IPS-15b (cell line): ENCODE measurements around the gene TNFRSF6B.
A peak's percentile ranks its signal among the peaks of the same experiment; 100 is the strongest.
"Not testable (repeated sequence)": the region's sequence is repeated elsewhere in the genome, so short reads cannot be mapped to it uniquely, and the experiment has no call there.

Experiments used
- H3K27me3 ChIP-seq: one replicate; pipeline ENCODE4 v1.6.1; 2013; ENCODE audit warnings: low read length; ENCODE audit not compliant: control insufficient read depth, insufficient read depth
- H3K36me3 ChIP-seq: one replicate; pipeline ENCODE4 v1.6.1; 2013; ENCODE audit warnings: low read length; ENCODE audit not compliant: control insufficient read depth, insufficient read depth
- H3K4me1 ChIP-seq: one replicate; pipeline ENCODE4 v1.6.1; 2013; ENCODE audit warnings: mild to moderate bottlenecking, low read length; ENCODE audit not compliant: control insufficient read depth, insufficient read depth
- H3K4me3 ChIP-seq: one replicate; pipeline ENCODE4 v1.5.1; 2013; ENCODE audit warnings: low read depth, low read length
- H3K9ac ChIP-seq: one replicate; pipeline ENCODE4 v1.6.1; 2013; ENCODE audit warnings: low read depth, mild to moderate bottlenecking, low read length
- H3K9me3 ChIP-seq: one replicate; pipeline ENCODE4 v1.6.1; 2013; ENCODE audit warnings: mild to moderate bottlenecking, low read length; ENCODE audit not compliant: control insufficient read depth, insufficient read depth

The TNFRSF6B gene

GRCh38 chr20:63657260-63657936 lies 39.1 kb upstream of the TNFRSF6B start:
- H3K36me3 ChIP-seq = peaks cover 14% of the 10 kb centered on the region
- peak overlapping the region; percentile 80 for H3K4me3 ChIP-seq
- H3K9me3 ChIP-seq = no peaks in the 10 kb centered on the region
- H3K27me3 ChIP-seq = no peaks in the 10 kb centered on the region
- peak overlapping the region; percentile 73 for H3K9ac ChIP-seq
- H3K4me1 ChIP-seq = peaks cover 4% of the 10 kb centered on the region

DNA sequence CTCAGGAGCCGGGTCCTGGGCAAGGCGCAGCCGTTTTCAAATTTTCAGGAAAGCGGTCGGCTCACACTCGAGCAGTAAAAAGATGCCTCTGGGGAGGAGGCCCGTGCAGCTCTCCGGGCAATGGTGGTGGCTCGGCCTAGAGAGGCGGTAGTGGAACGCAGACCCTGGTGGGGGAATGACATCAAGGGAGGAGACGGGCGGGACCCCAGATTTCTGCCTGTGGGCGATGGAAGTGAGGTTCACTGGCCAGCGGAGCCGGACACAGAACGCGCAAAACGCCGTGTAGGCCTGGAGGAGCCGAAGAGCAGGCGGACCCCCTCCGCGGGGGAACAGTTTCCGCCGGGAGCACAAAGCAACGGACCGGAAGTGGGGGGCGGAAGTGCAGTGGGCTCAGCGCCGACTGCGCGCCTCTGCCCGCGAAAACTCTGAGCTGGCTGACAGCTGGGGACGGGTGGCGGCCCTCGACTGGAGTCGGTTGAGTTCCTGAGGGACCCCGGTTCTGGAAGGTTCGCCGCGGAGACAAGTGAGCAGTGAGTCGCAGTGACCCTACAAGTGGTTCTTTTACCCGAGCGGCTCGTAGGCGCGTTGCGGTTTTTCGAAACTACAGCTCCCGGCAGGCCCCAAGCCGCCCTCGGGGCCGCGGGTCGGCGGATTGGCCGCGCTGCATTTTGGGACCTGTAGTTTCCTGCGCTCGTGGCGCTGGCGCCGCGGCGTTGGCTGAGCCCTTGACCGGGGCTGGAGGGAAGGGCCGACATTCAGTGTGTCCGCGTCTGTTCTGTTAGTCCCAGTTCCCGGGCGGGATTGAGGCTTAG lies 38.3 kb upstream of the TNFRSF6B start, which contains the start of gene RTEL1:
Gene RTEL1, plus strand, starts transcription at position 376 of the 812 bp plus-strand sequence. CDS start 1,091 bp downstream, outside the sequence.
- Histone ChIP-seq H3K9me3 (no peaks in the 10 kb centered on the region), H3K36me3 (peaks cover 21% of the 10 kb centered on the region), H3K4me3 (peak within 1 kb of the TSS; percentile 80), H3K27me3 (no peaks in the 10 kb centered on the region), H3K9ac (peak within 1 kb of the TSS; percentile 73), H3K4me1 (peaks cover 4% of the 10 kb centered on the region)

DNA sequence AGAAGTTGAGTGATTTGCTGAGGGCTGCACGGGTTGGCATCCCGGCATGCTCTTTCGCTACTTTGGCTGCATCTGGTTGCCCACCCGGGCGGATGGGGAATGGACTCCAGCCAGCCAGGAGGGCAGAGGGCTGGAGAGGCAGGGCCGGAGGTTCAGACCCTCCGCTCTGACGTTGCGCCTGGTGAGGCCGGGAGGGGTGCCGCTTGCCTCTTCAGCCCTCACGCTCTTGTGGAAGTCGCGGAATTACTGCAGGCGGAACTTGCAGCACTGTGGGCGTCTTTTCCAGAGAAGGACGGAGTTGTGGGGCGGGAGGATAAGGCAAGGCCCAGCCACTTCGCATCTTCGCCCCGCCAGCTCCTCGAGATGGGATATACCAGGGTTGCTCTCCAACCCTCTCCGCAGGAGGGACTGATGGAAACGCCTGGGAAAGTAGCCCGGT lies 37.7 kb upstream of the TNFRSF6B start:
- no peaks in the 10 kb centered on the region for H3K27me3 ChIP-seq
- H3K4me3 ChIP-seq = peak overlapping the region; percentile 80
- H3K4me1 ChIP-seq = peaks cover 4% of the 10 kb centered on the region
- peak overlapping the region; percentile 66 for H3K9ac ChIP-seq
- H3K9me3 ChIP-seq = no peaks in the 10 kb centered on the region
- H3K36me3 ChIP-seq = peaks cover 27% of the 10 kb centered on the region

DNA sequence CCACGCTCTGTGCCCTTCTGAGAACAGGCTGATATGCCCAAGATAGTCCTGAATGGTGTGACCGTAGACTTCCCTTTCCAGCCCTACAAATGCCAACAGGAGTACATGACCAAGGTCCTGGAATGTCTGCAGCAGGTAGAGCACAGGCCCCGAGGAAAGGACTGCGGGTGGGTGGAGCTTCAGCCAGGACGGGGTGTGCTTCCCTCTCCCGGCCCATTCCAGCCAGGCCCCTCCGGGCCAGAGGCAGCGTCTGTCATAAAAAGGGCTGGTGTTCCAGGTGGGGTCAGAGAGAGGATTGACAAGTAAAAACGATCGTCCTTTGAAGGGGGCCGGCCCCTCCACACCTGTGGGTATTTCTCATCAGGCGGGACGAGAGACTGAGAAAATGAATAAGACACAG lies 37.1 kb upstream of the TNFRSF6B start:
- Histone ChIP-seq H3K9ac (no peak overlapping the region), H3K4me3 (peak overlapping the region; percentile 80), H3K36me3 (peaks cover 31% of the 10 kb centered on the region)

DNA sequence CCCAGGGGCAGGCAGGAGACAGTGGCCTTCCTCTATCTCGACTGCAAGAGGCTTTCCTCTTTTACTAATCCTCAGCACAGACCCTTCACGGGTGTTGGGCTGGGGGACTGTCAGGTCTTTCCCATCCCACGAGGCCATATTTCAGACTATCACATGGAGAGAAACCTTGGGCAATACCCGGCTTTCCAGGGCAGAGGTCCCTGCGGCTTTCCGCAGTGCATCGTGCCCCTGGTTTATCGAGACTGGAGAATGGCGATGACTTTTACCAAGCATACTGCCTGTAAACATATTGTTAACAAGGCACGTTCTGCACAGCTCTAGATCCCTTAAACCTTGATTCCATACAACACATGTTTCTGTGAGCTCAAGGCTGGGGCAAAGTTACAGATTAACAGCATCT lies 36.3 kb upstream of the TNFRSF6B start:
- H3K4me1 ChIP-seq, H3K9me3 ChIP-seq, H3K4me3 ChIP-seq, H3K9ac ChIP-seq, H3K27me3 ChIP-seq: not testable (repeated sequence)
- peaks cover 31% of the 10 kb centered on the region for H3K36me3 ChIP-seq

More for the DNA sequence above, 37.1 kb upstream of the TNFRSF6B start:
- H3K4me1 ChIP-seq = no peaks in the 10 kb centered on the region
- no peaks in the 10 kb centered on the region for H3K9me3 ChIP-seq
- H3K27me3 ChIP-seq = no peaks in the 10 kb centered on the region

- Histone ChIP-seq H3K4me1 (no peaks in the 10 kb centered on the region), H3K4me3 (no peak overlapping the region), H3K36me3 (peaks cover 32% of the 10 kb centered on the region), H3K9ac (no peak overlapping the region), H3K27me3 (no peaks in the 10 kb centered on the region), H3K9me3 (no peaks in the 10 kb centered on the region)
These were observed 35.8 kb upstream of the TNFRSF6B start for GRCh38 chr20:63660622-63661021.

GRCh38 chr20:63661108-63661507 lies 35.3 kb upstream of the TNFRSF6B start:
- H3K9me3 ChIP-seq = no peaks in the 10 kb centered on the region
- no peaks in the 10 kb centered on the region for H3K4me1 ChIP-seq
- peaks cover 35% of the 10 kb centered on the region for H3K36me3 ChIP-seq
- H3K9ac ChIP-seq = no peak overlapping the region
- H3K27me3 ChIP-seq = no peaks in the 10 kb centered on the region
- no peak overlapping the region for H3K4me3 ChIP-seq

DNA sequence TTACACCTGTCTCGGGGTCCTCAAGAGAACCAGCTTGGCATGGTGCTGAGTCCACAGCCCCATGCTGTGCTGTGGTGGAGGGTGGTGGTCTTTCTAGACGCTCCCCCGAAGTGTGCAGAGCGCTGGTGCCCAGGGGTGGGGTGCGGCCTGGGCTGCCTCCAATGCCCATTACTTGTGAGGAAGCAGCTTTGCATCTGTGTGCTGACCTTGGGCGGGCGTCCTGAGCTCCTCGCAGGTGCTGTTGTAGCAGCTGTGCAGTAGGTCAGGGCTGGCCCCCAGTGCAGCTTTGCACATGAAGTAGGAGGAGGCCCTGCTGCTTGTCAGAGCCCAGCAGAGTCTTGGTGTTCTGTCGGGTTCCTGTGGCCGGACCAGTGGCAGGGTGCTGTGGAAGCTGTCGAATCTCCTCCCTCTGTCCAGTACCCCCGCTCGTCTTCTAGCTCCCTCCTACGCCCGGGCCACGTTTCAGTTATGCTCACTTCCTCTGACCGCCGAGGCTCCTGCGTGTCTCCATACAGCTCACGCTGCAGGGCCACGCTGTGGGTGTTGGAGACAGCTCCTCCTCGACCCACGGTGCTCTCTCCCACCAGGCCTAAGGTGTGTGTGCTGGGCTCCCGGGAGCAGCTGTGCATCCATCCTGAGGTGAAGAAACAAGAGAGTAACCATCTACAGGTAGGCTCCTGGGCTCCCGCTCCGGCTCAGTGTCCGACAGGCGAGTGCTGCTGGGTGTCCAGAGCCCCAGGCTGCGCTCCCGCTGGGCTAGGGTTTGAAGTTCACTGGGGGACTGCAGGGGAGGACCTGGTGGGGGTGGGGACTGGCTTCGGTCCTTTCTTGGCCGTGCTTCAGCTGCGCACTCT lies 34.3 kb upstream of the TNFRSF6B start:
- Histone ChIP-seq H3K9me3 (no peaks in the 10 kb centered on the region), H3K27me3 (no peaks in the 10 kb centered on the region), H3K36me3 (peaks cover 38% of the 10 kb centered on the region), H3K4me3 (no peak overlapping the region), H3K9ac (no peak overlapping the region), H3K4me1 (no peaks in the 10 kb centered on the region)

DNA sequence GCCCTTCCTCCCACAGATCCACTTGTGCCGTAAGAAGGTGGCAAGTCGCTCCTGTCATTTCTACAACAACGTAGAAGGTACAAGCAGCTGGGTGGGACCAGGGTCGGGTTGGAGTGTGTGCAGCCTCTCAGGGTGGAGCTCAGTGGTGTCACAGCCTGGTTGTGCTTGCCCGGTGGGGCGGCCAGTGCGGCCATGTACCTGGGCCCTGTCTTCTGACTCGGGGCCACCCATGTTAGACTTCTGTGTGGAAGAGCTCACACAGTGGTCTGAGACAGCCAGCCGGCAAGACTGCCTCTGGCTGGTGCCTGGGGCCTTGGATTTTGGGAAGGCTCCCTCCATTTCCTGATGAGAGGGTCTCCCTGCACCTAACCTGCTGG lies 33.7 kb upstream of the TNFRSF6B start:
- Histone ChIP-seq H3K9ac (no peak overlapping the region), H3K4me3 (no peak overlapping the region), H3K27me3 (no peaks in the 10 kb centered on the region), H3K4me1 (no peaks in the 10 kb centered on the region), H3K9me3 (no peaks in the 10 kb centered on the region), H3K36me3 (peaks cover 43% of the 10 kb centered on the region)

- H3K4me3 ChIP-seq = no peak overlapping the region
- no peaks in the 10 kb centered on the region for H3K4me1 ChIP-seq
- H3K9me3 ChIP-seq = no peaks in the 10 kb centered on the region
- no peak overlapping the region for H3K9ac ChIP-seq
- H3K27me3 ChIP-seq = no peaks in the 10 kb centered on the region
- H3K36me3 ChIP-seq = peaks cover 47% of the 10 kb centered on the region
These were observed 33.0 kb upstream of the TNFRSF6B start for GRCh38 chr20:63663332-63664066.
